LHCN-M2 (cell line): ENCODE data around the gene ADM2. TPM values are rescaled to one million over a fixed set of nuclear protein-coding genes. Genes with fewer than 3 reads are reported as not detected.
A peak's percentile ranks its signal among the peaks of the same experiment; 100 is the strongest.

Experiments
- DNase-seq: peaks from one replicate; pipeline ENCODE4 v3.0.0-alpha.2; 2012; ENCODE audit warnings: low read depth
- total RNA-seq: library from RNA; depleted of rRNA; stranded (reverse); fragments of >200 nt; gene quantifications from 2 replicates; pipeline ENCODE4 v1.2.3, GENCODE V29; 2014

ADM2 gene
- total RNA-seq, 1 experiment from 2014 or later, result not detected

DNA sequence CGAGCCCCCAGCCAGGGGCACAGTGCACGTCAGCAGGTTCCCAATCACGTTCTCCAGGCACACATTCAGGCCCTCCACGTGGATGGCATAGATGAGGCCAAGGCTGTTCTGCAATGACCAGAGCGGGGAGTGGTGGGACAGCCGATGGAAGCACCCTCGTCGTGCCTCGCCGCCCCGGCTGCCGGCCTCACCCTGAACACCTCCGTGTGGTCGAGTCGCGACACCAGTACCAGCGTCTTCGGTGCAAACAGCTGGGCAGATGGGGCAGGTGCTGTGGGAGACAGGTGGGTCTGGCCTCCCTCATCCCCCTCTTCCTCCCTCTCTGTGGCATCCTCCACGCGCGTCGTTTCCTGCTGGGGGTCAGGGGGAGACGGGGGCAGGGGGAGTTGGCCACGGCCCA, 14.0 kb upstream of the ADM2 start:
- DNase-seq, result no peak

DNA sequence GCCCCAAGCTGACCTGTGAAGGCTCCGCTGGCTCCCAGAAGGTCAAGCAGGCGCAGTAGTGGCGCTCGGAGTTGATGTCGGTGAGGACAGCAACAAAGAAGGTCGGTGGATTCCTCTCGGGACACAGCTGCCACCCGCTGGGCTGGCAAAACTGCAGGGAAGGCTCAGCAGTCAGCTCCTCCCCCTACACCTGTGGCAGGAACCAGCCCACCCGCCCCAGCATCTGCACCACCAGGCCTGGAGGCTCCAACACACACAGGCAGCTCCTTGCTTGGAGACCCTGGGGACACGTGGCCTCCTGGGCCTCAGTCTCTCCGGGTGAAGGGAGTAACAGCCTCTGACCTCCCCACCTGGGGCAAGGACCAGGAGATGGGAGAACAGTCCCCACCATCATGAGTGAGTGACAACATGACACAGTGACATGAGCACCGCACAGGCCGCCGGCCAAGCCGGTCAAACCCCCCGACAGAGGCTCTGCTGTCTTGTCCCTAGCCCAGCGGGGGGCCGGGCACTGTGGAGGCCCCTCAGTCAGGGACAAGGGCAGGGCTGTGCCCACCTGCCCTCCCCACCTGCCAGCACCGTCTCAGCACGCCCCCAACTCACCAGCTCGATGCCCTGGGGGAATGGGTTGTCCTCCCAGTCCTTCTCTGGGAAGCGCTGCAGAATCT, 13.4 kb upstream of the ADM2 start:
- no peak for DNase-seq

DNA sequence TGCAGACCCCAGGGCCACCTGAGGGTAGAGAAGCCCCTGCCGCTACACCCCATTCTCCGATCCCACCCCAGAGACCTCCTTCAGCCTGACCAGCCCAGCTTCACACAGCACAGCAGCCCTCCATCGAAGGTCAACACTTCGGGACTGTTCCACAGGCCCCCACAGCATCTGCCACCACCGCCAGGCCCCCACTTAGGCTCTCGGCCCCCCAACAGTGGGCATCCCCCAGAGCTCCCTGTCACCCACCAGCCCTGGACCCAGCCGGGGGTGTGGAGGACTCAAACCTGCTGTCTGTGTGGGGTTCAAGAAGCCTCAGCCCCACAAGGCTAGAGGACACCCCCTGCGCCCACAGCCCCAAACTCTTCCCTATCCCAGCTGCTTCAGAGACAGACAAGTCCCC, 12.7 kb upstream of the ADM2 start:
- DNase-seq, result no peak

DNA sequence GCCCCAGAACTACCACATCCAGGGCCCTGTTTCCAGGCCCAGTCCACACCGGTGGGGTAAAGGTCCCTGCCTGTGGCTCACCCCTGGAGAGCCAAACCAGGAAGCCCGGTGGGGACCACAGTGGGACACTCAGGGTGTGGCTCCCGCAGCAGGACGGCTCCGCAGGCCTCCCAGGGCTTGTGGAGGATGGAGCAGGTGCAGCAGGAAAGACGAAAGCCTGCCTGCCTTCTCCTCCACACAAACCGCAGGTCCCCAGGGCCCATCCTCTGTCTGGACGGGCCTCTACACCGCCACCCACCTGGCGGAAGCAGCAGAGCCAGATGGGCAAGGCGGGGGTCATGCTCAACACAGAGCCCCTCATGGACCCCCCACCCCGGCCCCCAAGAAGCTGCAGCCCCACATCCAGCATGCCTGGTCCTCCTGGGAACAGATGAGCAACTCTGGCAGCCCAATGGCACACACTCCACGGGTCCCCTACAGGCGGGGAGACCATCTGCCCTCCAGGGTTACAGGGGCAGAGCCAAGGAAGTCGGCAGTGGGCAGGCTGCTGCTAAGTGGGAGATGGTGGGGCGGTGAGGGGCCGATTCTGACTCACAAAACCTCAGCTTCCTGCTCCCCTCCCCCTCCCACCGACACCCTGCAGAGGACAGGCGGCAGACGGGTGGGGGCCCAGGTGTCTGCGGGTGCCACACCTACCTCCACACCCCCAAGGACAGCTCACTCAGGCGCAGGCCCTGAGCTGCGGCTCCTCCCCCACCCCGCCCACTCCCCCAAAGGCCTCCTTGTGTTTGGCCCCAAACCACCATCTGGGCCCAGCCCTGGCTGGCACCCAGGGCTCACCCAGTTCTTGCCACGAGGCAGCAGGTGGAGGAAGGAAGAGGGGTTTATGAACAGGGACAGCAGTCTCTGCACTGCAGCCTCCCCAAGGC, 11.7 kb upstream of the ADM2 start:
- DNase-seq, result peak; percentile 57

DNA sequence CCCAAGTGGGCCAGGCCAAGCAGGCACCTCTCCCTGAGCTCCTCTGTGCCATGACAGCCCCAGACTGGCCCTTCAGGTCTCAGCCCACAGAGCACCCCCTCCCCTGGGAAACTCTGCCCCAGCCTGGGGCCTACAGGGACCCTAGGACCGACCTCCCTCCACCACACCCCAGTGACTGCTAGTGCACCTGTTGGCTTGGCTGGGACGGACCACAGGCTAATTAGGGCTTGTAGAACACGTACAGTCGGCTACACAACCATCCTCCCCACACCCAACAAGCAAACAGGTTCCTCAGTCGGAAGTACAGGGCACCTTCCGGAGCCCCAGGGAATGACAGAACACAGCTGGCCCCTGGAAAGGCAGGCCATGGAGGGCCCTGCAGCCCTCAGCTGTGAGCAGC, 10.9 kb upstream of the ADM2 start:
- DNase-seq, result no peak

DNA sequence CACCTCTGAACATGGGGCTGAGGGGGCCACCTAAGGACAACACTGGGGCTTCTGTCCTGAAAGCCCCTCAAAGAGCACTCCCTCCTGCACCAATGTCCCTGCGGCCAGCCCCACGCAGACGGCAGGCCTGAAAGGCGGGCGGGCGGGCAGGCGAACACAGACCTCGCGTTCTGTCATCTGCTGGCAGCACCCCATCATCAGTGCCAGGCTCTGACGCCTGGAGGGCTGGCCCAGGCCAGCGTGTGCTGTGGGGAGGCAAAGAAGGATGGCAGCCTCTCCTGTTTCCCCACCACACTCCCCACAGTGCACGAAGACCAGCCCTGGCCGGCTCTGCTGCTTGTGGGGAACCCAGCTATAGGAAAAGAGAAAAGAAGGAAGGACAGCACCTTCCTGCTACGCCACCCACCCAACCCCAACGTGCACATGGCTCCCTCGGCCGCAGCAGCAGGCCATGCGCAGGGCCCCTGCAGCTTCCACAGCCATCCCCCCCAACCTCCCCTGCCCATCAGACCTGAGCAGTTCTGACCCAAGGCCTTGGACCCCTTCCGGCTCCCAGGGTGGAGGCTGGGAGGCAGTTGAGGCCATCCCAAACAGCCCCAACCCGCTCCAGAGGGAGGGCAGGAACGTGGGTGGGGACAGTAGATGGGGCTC, 10.0 kb upstream of the ADM2 start:
- no peak for DNase-seq

DNA sequence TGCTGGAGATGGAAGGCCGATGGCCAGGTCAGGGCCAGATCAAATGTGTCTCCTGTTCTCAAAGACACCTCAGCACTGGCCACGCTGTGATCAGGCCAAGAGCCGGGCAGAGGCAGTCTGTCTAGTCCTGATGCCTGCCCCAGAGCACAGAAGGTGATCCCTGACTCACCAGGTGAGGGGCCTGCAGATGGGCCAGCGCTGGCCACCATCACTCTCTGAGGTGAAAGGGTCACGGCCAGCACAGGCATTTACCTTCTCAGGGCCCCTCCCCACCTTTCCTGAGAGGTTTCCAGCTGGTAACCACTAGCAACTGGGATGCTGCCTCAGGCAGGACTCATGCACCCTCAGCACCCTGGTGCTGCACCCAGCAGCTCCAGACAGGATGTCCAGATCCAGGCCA, 9.4 kb upstream of the ADM2 start:
- no peak for DNase-seq

DNA sequence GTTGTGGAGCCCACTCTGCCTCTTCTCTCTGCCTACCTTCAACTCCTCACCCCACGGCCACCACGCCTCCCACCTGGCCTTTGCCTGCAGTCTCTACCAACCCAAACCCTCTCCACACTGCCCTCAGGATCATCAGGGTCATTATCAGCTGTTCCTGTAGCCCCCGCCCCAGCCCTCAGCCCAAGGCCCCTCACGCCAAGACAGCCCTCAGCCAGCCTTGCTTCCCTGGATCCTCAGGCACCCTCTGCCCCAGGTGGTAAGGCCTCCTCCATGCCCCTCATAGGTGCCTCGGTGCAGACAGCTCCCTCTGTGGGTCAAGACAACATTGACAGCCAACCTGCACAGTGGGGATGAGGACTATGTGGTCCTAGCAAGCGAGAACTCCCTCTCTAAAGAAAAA, 8.3 kb upstream of the ADM2 start:
- DNase-seq, result peak; percentile 11

DNA sequence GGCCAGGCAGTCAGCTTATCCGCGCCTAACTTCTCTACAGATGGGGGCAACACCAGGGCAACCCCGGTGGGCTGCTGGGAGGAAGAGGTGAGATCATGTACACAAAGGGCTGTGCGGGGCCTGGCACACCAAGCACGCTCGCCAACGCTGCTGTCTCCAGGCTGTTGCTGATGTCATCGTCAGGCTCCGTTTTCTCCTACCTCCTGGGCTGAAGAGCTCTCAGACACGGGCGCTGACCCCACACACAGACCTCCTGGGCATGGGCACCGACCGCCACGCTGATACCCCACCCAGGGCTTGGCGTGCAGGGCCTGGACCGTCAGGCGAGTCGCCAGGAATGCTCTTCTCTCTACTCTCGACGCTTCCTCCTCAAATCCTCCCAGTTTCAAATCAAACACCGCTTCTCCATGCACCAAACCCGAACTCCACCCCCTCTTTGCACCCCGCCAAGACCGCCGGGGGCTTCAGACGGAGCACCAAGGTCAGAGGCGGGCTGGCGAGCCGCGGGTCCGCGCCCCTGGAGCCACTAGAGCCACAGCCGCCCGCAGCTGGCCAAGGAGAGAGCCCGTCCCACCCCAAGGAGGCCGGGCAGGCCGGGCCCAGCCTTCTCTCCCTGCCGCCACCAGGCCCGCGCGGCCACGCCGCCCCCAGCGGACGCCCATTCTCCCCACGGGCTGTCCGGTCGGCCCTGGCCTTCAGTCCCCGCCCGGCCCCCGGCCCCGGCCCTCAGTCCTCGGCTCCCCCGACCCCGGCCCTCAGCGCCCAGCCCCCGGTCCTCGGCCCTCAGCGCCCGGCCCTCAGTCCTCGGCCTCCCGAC, 7.3 kb upstream of the ADM2 start:
- DNase-seq, result peak; percentile 29

DNA sequence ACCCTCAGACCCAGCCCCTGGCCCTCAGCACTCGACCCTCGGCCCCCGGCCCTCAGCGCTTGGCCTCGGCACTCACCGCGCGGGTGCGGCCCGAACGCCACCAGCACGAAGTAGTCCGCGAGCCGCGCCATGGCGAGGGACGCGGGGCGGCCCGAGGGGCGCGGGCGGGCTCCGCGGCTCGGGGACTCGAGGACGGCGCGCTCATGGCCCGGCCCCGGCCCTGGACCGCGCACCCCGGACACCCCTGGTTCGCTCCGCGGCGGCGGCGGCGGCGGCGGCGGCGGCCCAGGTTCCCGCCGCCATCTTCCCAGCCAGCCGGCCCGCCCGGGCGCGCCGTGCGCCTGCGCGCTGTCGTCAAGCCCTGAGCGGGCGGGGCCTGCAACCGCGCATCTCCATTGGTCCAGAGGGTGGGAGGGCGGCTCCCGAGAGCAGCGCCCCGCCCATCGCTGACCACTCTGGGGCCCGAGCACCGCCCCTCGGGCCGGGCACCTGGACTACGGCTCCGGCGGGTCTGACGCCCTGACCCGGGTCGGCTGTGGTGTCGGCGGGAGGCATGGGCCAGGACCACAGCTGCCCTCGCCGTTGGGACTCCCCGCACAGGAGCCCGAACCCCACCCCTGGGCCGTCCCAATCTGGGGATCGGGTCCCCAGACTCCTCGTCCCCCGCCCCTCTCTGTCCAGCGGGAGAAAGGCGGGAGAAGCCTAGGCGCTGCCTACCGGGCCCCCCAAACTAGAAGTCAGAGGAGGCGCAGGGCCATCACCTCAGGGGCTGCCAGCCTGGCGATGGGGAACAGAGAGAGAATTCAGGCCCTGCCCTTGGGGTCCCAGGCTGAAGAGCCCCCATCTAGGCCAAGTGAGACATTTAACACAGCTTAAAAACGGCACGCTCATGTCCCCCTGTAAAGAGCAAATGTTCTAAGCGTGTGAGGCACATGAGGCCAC, 6.4 kb upstream of the ADM2 start, which contains the start of gene SBF1:
TSS of gene SBF1 (minus strand) at position 326 of the 942 bp plus-strand sequence. CDS start at position 131, 195 bp downstream.
- peak; percentile 83 for DNase-seq

DNA sequence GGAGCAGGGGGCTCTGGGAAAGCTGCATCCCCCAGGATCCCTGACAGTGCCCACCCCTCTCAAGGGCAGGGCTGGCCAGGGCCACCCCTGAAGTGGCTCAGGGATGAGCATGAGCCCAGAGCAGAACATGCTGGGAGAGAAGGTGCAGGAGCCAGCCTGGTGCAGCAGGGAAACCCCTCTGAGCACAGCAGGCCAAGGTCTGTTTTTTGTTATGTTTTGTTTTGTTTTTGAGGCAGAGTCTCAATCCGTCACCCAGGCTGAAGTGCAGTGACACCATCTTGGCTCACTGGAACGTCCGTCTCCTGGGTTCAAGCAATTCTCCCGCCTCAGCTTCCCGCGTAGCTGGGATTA, 5.7 kb upstream of the ADM2 start:
- DNase-seq, result no peak

DNA sequence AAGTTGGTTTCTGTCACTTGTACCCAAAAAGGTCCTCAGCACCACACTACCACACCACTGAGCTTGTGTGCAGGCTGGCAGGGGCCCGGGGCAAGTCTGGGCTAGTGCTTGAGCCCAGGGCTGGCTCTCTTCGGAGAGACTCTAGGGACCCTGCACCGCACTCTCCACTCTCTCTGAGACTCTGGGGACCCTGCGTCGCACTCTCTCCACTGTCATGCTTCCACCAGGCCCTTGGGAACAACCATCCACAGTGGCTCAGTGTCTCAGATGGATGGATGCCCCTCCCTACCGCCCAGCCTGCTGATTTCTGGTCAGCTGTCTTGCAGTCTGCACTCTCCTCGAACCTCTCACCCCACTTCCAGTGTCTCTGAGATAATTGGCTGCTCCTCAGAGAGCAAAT, 4.5 kb upstream of the ADM2 start:
- no peak for DNase-seq

DNA sequence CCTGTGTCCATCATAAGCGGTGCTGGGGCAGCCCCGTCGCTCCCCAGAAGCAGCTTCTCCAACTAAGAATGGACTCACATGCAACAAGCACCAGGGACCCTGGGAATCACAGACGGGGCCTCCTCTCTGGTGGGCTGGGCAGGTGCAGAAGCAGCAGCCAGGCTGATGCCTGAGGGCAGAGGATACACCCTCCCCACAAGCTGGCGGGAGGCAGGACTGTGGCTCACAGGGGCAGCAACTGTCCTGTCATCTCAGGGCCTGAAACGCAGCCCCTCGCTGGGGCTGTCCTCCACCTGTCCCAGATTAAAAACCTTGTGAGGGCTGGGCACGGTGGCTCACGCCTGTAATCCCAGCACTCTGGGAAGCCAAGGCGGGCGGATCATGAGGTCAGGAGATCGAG, 3.4 kb upstream of the ADM2 start:
- no peak for DNase-seq

DNA sequence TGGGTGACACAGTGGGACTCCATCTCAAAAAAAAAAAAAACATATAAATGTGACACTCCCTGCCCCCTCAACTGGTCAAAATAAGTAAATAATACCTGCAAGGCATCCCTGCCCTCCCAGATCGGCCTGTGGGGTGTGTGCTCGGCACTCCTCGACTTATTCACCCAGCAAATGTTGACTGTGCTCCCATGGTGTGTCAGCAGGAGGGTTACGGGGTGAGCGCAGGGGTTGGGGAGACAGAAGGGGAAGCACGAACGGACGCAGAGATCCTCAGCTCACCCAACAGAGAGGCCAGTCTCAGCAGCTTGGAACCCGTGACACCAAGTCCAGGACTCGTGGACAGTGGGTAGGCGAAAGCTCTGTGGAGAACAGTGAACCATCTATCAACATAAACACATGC, 1.6 kb upstream of the ADM2 start:
- no peak for DNase-seq

DNA sequence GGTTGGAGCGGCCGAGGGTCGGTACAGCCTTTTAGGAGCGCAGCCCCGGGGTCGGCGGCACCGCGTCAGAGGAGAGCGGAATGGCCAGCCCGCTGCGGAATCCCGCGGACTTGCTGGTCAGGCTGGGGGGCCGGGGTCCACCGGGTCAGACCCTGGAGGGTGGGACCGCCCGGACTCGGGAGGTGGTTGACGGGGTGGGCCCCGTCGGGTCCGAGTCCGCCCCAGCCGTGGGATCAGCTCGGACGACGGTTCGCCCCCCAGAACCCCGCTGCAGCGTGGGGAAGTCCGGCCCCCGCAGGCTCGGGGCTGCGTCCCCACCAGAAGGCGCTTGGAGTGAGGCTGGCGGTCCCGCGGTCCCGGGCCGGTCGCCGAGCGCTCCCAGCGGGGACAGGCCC, 301 bp upstream of the ADM2 start:
- DNase-seq, result no peak

DNA sequence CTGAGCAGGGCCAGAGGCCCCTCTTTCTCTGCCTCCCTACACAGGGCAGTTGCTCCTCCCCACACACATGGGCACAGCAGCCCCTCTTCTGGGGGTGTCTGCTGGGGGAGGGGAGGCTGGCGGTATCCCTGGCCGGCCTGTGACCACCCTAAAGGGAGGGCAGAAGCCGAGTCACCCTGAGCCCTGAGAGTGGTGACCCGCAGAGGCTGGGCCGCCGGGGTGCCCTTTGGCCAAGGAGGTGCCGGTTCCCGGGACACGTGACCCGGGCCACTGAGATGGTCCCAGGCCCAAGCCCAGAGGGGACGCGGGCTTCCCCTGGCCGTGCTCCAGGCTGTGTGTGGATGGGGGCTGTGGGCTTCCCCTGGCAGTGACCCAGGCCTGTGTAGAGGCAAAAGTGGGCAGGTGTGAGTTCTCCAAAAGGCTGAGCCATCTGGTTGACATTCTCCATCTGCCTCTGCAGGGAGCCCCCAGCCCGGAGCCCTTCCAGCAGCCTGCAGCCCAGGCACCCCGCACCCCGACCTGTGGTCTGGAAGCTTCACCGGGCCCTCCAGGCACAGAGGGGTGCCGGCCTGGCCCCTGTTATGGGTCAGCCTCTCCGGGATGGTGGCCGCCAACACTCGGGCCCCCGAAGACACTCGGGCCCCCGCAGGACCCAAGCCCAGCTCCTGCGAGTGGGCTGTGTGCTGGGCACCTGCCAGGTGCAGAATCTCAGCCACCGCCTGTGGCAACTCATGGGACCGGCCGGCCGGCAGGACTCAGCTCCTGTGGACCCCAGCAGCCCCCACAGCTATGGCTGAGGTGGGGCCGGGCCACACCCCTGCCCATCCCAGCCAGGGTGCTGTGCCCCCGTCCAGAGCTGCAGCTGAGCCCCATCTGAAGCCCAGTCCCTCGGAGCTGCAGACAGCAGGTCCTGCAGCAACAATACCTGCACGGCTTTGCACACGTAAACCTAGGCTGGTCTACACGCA, 1.0 kb downstream of the ADM2 start:
- no peak for DNase-seq

DNA sequence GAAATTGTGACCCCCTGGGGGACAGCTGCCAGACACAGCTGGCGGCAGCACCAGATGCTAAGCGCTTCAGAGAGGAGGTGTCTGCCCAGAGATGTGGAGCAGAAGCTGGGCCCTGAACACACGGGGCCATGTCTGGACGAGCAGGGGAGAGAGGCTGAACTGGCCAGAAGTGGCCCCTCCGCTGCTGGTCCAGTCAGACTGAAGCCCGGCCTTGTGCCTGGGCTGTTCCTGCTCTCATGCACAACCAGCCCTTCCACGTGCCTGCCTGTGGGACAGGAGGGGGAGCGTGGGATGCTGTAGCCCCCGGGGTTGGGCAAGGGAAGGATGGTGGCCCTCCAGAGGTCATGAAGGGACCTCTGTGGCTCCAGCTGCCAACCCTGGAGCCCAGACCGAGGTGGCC, 1.8 kb downstream of the ADM2 start:
- no peak for DNase-seq

DNA sequence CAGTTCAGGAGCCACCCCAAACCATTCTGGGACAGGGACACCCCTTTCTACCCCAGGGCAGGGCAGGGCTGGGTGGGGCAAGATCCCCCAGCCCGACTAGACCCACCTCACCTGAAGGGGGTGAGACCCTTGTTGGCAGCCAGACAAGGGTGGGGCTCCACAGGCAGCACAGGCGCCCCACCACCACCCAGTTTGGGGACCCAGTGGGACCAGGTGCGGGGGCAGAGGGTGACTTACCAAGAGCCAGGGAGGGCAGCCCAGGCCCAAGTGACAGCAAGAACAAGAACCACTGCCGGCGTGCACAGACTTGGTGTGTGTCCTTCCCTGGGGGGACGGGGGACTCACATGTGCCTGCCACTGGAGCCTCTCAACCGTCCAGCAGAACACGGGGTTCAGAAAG, 2.2 kb downstream of the ADM2 start:
- no peak for DNase-seq
